ENCODE data around the gene S100A1. TPM values are rescaled to one million over a fixed set of nuclear protein-coding genes. Genes with fewer than 3 reads are reported as not detected.
"Not testable (repeated sequence)": the region's sequence is repeated elsewhere in the genome, so short reads cannot be mapped to it uniquely, and the experiment has no call there.

The S100A1 gene
- total RNA-seq (0.76 TPM), polyA plus RNA-seq (3.4 TPM)
- long read RNA-seq, donor 1: 0 reads
- long read RNA-seq, donor 2: 0 reads
- long read RNA-seq, donor 3, partial matches to known transcripts: 0 of 1 reads
- long read RNA-seq, donor 3, other reads (novel, unspliced or antisense): 0 of 1 reads
- long read RNA-seq, donor 4: 0 reads
- long read RNA-seq, donor 5, transcript S100A1-201 (3 exons, 594 nt): major isoform, 6 of 6 reads
- long read RNA-seq, donor 5, partial matches to known transcripts: 0 of 6 reads
- long read RNA-seq, donor 5, other reads (novel, unspliced or antisense): 0 of 6 reads
- long read RNA-seq, donor 6, partial matches to known transcripts: 0 of 1 reads
- long read RNA-seq, donor 6, other reads (novel, unspliced or antisense): 0 of 1 reads
- long read RNA-seq, donor 7: 0 reads
- long read RNA-seq, donor 8: 0 reads
- long read RNA-seq, donor 9: 0 reads
- long read RNA-seq, donor 10, partial matches to known transcripts: 0 of 1 reads
- long read RNA-seq, donor 10, other reads (novel, unspliced or antisense): 0 of 1 reads

- no peak for DNase-seq (ENCODE audit: low read depth in 6 of 9, low spot score in 9 of 9)
- Histone ChIP-seq H3K27me3 (ENCODE audit: control insufficient read depth in 2 of 2, insufficient read depth in 1 of 2, low read length in 1 of 2) (peaks cover 0 to 8% of the 10 kb centered on the region in 2 donors), H3K4me1 (ENCODE audit: control insufficient read depth in 2 of 2, insufficient read depth in 2 of 2, low read length in 2 of 2) (peaks cover 0 to 24% of the 10 kb centered on the region in 2 donors), H3K27ac (ENCODE audit: low read depth in 1 of 2, low read length in 1 of 2) (no peak within 1 kb of the TSS), H3K9me3 (ENCODE audit: control insufficient read depth in 2 of 2, insufficient read depth in 1 of 2, low read length in 1 of 2) (no peaks in the 10 kb centered on the region), H3K4me3 (ENCODE audit: low read length in 2 of 2) (peak within 1 kb of the TSS; percentile 13 to 14), H3K36me3 (ENCODE audit: control insufficient read depth in 2 of 2, insufficient read depth in 2 of 2, low read length in 1 of 2) (no peaks in the 10 kb centered on the region)
- WGBS: 92% methylated on average over 10 of the region's 10 CpGs
These were observed at the start of gene S100A1 for GRCh38 chr1:153627715-153628626. TSS of gene S100A1 (plus strand) at chr1:153628434. CDS start at chr1:153630522, 2,088 bp downstream.

- Histone ChIP-seq H3K4me3 (ENCODE audit: low read length in 2 of 2) (no peak overlapping the region), H3K9me3 (ENCODE audit: control insufficient read depth in 2 of 2, insufficient read depth in 1 of 2, low read length in 1 of 2) (no peaks in the 10 kb centered on the region), H3K27ac (ENCODE audit: low read depth in 1 of 2, low read length in 1 of 2) (no peak overlapping the region), H3K36me3 (ENCODE audit: control insufficient read depth in 2 of 2, insufficient read depth in 2 of 2, low read length in 1 of 2) (no peaks in the 10 kb centered on the region), H3K27me3 (ENCODE audit: control insufficient read depth in 2 of 2, insufficient read depth in 1 of 2, low read length in 1 of 2) (peaks cover 0 to 7% of the 10 kb centered on the region in 2 donors), H3K4me1 (ENCODE audit: control insufficient read depth in 2 of 2, insufficient read depth in 2 of 2, low read length in 2 of 2) (no peaks in the 10 kb centered on the region)
- no peak for DNase-seq (ENCODE audit: low read depth in 6 of 9, low spot score in 9 of 9)
These were observed 49.7 kb upstream of the S100A1 start for GRCh38 chr1:153578490-153578889.

GRCh38 chr1:153578936-153579335 lies 49.3 kb upstream of the S100A1 start:
- DNase-seq (ENCODE audit: low read depth in 6 of 9, low spot score in 9 of 9): no peak
- 94% methylated on average over 3 of the region's 3 CpGs for WGBS
- H3K27me3 ChIP-seq (ENCODE audit: control insufficient read depth in 2 of 2, insufficient read depth in 1 of 2, low read length in 1 of 2): peaks cover 0 to 7% of the 10 kb centered on the region in 2 donors
- no peak overlapping the region for H3K27ac ChIP-seq (ENCODE audit: low read depth in 1 of 2, low read length in 1 of 2)
- H3K9me3 ChIP-seq (ENCODE audit: control insufficient read depth in 2 of 2, insufficient read depth in 1 of 2, low read length in 1 of 2): no peaks in the 10 kb centered on the region
- H3K4me1 ChIP-seq (ENCODE audit: control insufficient read depth in 2 of 2, insufficient read depth in 2 of 2, low read length in 2 of 2): no peaks in the 10 kb centered on the region
- H3K4me3 ChIP-seq (ENCODE audit: low read length in 2 of 2): no peak overlapping the region
- H3K36me3 ChIP-seq (ENCODE audit: control insufficient read depth in 2 of 2, insufficient read depth in 2 of 2, low read length in 1 of 2): no peaks in the 10 kb centered on the region

DNA sequence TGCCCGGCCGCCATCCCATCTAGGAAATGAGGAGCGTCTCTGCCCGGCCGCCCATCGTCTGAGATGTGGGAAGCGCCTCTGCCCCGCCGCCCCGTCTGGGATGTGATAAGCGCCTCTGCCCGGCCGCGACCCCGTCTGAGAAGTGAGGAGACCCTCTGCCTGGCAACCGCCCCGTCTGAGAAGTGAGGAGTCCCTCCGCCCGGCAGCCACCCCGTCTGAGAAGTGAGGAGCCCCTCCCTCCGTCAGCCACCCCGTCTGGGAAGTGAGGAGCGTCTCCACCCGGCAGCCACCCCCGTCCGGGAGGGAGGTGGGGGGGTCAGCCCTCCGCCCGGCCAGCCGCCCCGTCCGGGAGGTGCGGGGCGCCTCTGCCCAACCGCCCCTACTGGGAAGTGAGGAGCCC lies 45.4 kb upstream of the S100A1 start:
- not testable (repeated sequence) for DNase-seq (ENCODE audit: low read depth in 6 of 9, low spot score in 9 of 9); H3K9me3 ChIP-seq (ENCODE audit: control insufficient read depth in 2 of 2, insufficient read depth in 1 of 2, low read length in 1 of 2); H3K27me3 ChIP-seq (ENCODE audit: control insufficient read depth in 2 of 2, insufficient read depth in 1 of 2, low read length in 1 of 2); H3K27ac ChIP-seq (ENCODE audit: low read depth in 1 of 2, low read length in 1 of 2); H3K4me3 ChIP-seq (ENCODE audit: low read length in 2 of 2); H3K36me3 ChIP-seq (ENCODE audit: control insufficient read depth in 2 of 2, insufficient read depth in 2 of 2, low read length in 1 of 2); H3K4me1 ChIP-seq (ENCODE audit: control insufficient read depth in 2 of 2, insufficient read depth in 2 of 2, low read length in 2 of 2)
- 98% methylated on average over 34 of the region's 34 CpGs for WGBS

- not testable (repeated sequence) for H3K27ac ChIP-seq (ENCODE audit: low read depth in 1 of 2, low read length in 1 of 2); H3K4me1 ChIP-seq (ENCODE audit: control insufficient read depth in 2 of 2, insufficient read depth in 2 of 2, low read length in 2 of 2); H3K9me3 ChIP-seq (ENCODE audit: control insufficient read depth in 2 of 2, insufficient read depth in 1 of 2, low read length in 1 of 2); H3K4me3 ChIP-seq (ENCODE audit: low read length in 2 of 2); DNase-seq (ENCODE audit: low read depth in 6 of 9, low spot score in 9 of 9); H3K27me3 ChIP-seq (ENCODE audit: control insufficient read depth in 2 of 2, insufficient read depth in 1 of 2, low read length in 1 of 2); H3K36me3 ChIP-seq (ENCODE audit: control insufficient read depth in 2 of 2, insufficient read depth in 2 of 2, low read length in 1 of 2)
- 96% methylated on average over 3 of the region's 3 CpGs for WGBS
These were observed 44.7 kb upstream of the S100A1 start for GRCh38 chr1:153583514-153583913.

GRCh38 chr1:153583976-153584375 lies 44.3 kb upstream of the S100A1 start:
- Histone ChIP-seq H3K9me3 (ENCODE audit: control insufficient read depth in 2 of 2, insufficient read depth in 1 of 2, low read length in 1 of 2) (no peaks in the 10 kb centered on the region), H3K4me3 (ENCODE audit: low read length in 2 of 2) (no peak overlapping the region), H3K27ac (ENCODE audit: low read depth in 1 of 2, low read length in 1 of 2) (no peak overlapping the region), H3K27me3 (ENCODE audit: control insufficient read depth in 2 of 2, insufficient read depth in 1 of 2, low read length in 1 of 2) (no peaks in the 10 kb centered on the region), H3K4me1 (ENCODE audit: control insufficient read depth in 2 of 2, insufficient read depth in 2 of 2, low read length in 2 of 2) (no peaks in the 10 kb centered on the region), H3K36me3 (ENCODE audit: control insufficient read depth in 2 of 2, insufficient read depth in 2 of 2, low read length in 1 of 2) (no peaks in the 10 kb centered on the region)
- 96% methylated on average over 2 of the region's 2 CpGs for WGBS
- DNase-seq (ENCODE audit: low read depth in 6 of 9, low spot score in 9 of 9): no peak

GRCh38 chr1:153585006-153585405 lies 43.2 kb upstream of the S100A1 start:
- Histone ChIP-seq H3K36me3 (ENCODE audit: control insufficient read depth in 2 of 2, insufficient read depth in 2 of 2, low read length in 1 of 2) (no peaks in the 10 kb centered on the region), H3K27me3 (ENCODE audit: control insufficient read depth in 2 of 2, insufficient read depth in 1 of 2, low read length in 1 of 2) (no peaks in the 10 kb centered on the region), H3K27ac (ENCODE audit: low read depth in 1 of 2, low read length in 1 of 2) (no peak overlapping the region), H3K4me1 (ENCODE audit: control insufficient read depth in 2 of 2, insufficient read depth in 2 of 2, low read length in 2 of 2) (no peaks in the 10 kb centered on the region), H3K9me3 (ENCODE audit: control insufficient read depth in 2 of 2, insufficient read depth in 1 of 2, low read length in 1 of 2) (no peaks in the 10 kb centered on the region), H3K4me3 (ENCODE audit: low read length in 2 of 2) (no peak overlapping the region)
- DNase-seq (ENCODE audit: low read depth in 6 of 9, low spot score in 9 of 9): no peak
- 98% methylated on average over 1 of the region's 1 CpG for WGBS

DNA sequence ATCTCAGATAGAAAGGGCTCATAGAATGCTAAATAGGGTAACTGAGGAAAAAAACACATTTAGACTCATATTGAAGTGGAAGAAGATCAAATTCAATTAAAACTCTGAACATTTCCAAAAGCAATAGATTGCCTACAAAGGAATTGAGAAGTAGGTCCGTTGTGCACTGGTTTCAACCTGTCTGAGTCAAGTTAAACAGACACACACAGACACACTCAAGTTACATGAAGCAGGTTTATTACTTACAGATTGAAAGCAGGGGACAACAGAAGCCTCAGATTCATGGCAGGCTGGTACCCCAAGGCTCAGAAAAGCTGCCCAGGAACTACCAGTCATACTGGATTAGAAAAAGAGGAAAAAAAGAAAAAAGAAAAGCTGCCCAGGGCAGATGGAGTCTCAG lies 41.9 kb upstream of the S100A1 start:
- no peak overlapping the region for H3K27ac ChIP-seq (ENCODE audit: low read depth in 1 of 2, low read length in 1 of 2)
- H3K9me3 ChIP-seq (ENCODE audit: control insufficient read depth in 2 of 2, insufficient read depth in 1 of 2, low read length in 1 of 2): no peaks in the 10 kb centered on the region

GRCh38 chr1:153587314-153587713 lies 40.9 kb upstream of the S100A1 start:
- no peaks in the 10 kb centered on the region for H3K36me3 ChIP-seq (ENCODE audit: control insufficient read depth in 2 of 2, insufficient read depth in 2 of 2, low read length in 1 of 2)
- no peaks in the 10 kb centered on the region for H3K4me1 ChIP-seq (ENCODE audit: control insufficient read depth in 2 of 2, insufficient read depth in 2 of 2, low read length in 2 of 2)
- no peak for DNase-seq (ENCODE audit: low read depth in 6 of 9, low spot score in 9 of 9)
- no peak overlapping the region for H3K4me3 ChIP-seq (ENCODE audit: low read length in 2 of 2)
- H3K27me3 ChIP-seq (ENCODE audit: control insufficient read depth in 2 of 2, insufficient read depth in 1 of 2, low read length in 1 of 2): no peaks in the 10 kb centered on the region
- WGBS: 90% methylated on average over 5 of the region's 5 CpGs
- H3K27ac ChIP-seq (ENCODE audit: low read depth in 1 of 2, low read length in 1 of 2): no peak overlapping the region
- no peaks in the 10 kb centered on the region for H3K9me3 ChIP-seq (ENCODE audit: control insufficient read depth in 2 of 2, insufficient read depth in 1 of 2, low read length in 1 of 2)

More for the DNA sequence above, 41.9 kb upstream of the S100A1 start:
- H3K4me3 ChIP-seq (ENCODE audit: low read length in 2 of 2): no peak overlapping the region
- no peaks in the 10 kb centered on the region for H3K36me3 ChIP-seq (ENCODE audit: control insufficient read depth in 2 of 2, insufficient read depth in 2 of 2, low read length in 1 of 2)
- no peak for DNase-seq (ENCODE audit: low read depth in 6 of 9, low spot score in 9 of 9)
- H3K27me3 ChIP-seq (ENCODE audit: control insufficient read depth in 2 of 2, insufficient read depth in 1 of 2, low read length in 1 of 2): no peaks in the 10 kb centered on the region
- no peaks in the 10 kb centered on the region for H3K4me1 ChIP-seq (ENCODE audit: control insufficient read depth in 2 of 2, insufficient read depth in 2 of 2, low read length in 2 of 2)
- WGBS: 88% methylated on average over 1 of the region's 1 CpG
